Activated gamma-delta T cell (primary cell): ENCODE data around the gene PSMB11.
"Not testable (repeated sequence)": the region's sequence is repeated elsewhere in the genome, so short reads cannot be mapped to it uniquely, and the experiment has no call there.

Experiments used
- DNase-seq: peaks from one replicate; lab custom pipeline; 2025; lab: John Stamatoyannopoulos, UW
- total RNA-seq, 2 donors: gene quantifications; one replicate each; lab custom pipeline; 2026; lab: John Stamatoyannopoulos, UW

PSMB11 gene
- total RNA-seq: 0 to 0.04 reads per million in 2 donors

- DNase-seq: no peak
Measured at GRCh38 chr14:23042162-23042965, at the start of gene PSMB11. Gene PSMB11 (plus strand): TSS chr14:23042212. CDS start chr14:23042226, 14 bp downstream.

- DNase-seq: no peak
Measured at GRCh38 chr14:22993517-22993916, 48.5 kb upstream of the PSMB11 start.

DNA sequence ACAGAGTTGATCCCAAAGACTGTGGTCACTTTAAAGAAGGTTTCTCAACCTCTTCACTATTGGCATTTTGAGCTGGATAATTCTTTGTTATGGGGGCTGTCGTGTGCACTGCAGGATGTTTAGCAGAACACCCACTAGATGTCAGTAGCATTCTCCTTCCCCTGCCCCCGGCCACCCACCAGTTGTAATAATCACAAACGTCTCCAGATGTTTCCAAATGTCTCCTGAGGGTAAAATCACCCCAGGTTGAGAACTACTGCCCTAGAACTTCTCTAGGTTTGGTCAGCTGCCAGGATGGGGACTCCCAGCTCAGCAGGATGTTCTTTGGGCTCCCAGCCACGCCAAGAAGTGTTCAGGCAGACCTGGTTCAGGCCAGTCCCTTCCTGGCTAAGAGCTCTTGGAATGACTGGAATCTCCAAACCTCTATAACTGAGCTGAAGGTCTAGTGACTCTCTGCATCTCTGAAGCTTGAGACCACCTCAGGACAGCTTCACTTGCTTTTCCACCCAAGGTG, 47.2 kb upstream of the PSMB11 start:
- DNase-seq: no peak

DNA sequence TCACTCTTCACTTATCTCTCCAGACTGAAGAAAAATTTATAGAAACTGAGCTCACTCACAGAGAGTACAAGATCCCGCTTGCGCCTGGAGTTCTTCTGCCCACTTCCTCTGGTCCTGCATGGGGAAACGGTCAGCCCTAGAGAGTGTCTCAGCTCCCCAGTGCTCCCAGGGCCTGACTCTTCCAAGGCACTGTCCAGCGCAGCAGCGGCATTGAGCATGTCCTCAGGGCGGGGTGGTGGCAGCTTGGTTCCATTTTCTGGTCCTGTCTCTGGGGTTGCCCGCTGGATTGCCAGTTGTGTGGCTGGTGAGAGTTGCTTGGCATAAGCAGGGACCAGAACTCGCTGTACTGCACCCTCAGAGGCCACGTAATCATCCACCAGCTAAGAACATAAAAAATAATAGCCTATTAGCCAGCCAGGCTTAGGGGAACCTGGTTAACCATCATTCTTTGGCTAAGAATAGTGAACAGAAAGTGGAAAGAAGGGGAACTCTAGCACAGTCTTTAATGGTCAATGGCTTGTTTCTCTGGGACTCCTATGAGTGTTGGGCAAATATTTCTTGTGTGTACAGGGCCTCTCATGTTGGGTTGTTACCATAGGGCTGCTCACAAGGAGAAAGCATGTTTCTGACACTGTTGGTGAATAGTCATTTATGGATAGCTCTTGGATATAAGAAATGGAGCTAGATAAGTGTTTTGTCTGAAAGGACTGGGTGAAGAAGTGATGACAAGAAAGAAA, 46.0 kb upstream of the PSMB11 start:
- DNase-seq: no peak

DNA sequence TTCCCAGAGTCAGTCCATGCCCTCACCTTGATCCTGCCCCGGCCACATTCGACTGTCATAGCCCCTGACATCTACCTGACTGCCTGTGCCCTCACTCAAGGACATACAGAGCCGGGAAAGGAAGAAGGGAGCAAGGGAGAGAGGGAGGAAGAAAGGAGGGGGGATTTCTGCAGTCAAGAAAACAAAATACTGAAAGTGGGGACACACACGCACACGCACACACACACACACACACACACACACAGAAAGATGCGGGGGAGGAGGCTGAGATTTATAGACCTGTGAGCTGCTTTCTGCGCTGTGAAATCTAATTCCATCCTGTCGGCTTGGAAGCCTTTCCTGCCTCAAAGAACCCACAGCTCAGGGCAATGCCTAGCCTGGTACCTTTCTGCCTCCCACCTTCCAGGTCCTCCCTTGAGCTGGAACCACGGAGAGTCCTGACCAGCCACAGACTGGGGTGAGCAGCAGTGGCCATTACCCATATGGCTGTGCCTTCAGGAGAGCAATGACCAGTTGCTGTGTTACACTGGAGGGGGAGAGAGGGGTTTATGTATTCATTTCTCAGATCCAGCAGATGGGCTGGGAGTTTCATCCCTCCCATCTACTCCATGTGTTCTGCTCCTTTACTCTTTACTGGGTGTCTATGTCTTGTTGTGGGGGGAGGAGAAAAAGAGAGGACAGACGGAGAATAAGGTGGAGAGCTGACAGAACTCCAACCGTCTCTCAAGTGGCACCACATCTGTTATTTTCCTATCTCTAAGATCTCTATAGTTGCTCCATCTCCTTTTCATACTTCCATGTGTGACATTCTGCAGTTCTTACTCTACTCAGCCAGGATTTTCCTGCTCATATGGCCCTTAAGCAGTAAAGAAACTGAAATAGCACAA, 45.0 kb upstream of the PSMB11 start:
- DNase-seq: no peak

- DNase-seq: no peak
Measured at GRCh38 chr14:22997676-22998323, 44.2 kb upstream of the PSMB11 start.

GRCh38 chr14:22998329-22999012, 43.5 kb upstream of the PSMB11 start:
- no peak for DNase-seq

- DNase-seq: no peak
Measured at GRCh38 chr14:23000860-23001259, 41.2 kb upstream of the PSMB11 start.

DNA sequence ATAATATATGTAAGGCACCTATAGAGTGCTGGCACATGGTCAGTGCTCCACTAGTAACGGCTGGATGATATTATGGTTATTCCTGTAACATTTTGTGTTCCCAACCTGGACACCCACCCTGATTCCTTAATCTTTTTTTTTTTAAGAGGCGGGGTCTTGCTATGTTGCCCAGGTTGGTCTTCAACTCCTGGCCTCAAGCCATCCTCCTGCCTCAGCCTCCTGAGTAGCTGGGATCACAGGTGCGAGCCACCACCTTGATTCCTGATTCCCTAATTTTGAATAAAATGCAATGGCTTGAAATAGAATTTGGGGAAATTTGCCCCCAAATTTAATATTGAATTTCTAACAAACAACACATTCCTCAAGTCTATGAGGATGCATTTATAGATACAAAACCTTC, 39.4 kb upstream of the PSMB11 start:
- DNase-seq: no peak

DNA sequence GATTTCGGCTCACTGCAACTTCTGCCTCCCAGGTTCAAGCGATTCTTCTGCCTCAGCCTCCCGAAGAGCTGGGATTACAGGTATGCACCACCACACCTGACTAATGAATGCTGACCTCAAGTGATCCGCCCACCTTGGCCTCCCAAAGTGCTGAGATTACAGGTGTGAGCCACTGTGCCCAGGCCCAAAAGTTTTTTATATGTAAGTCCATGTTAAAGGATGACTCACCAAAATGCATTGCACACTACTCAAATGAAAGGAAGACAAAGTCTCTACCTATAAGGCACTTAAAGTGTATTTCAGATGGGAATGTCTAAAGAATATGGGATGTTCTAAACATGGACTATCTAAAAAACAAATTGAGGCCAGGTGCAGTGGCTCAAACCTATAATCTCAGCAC, 37.7 kb upstream of the PSMB11 start:
- DNase-seq: not testable (repeated sequence)

GRCh38 chr14:23005451-23006187, 36.4 kb upstream of the PSMB11 start:
- no peak for DNase-seq

GRCh38 chr14:23006188-23006534, 35.9 kb upstream of the PSMB11 start:
- DNase-seq: no peak

DNA sequence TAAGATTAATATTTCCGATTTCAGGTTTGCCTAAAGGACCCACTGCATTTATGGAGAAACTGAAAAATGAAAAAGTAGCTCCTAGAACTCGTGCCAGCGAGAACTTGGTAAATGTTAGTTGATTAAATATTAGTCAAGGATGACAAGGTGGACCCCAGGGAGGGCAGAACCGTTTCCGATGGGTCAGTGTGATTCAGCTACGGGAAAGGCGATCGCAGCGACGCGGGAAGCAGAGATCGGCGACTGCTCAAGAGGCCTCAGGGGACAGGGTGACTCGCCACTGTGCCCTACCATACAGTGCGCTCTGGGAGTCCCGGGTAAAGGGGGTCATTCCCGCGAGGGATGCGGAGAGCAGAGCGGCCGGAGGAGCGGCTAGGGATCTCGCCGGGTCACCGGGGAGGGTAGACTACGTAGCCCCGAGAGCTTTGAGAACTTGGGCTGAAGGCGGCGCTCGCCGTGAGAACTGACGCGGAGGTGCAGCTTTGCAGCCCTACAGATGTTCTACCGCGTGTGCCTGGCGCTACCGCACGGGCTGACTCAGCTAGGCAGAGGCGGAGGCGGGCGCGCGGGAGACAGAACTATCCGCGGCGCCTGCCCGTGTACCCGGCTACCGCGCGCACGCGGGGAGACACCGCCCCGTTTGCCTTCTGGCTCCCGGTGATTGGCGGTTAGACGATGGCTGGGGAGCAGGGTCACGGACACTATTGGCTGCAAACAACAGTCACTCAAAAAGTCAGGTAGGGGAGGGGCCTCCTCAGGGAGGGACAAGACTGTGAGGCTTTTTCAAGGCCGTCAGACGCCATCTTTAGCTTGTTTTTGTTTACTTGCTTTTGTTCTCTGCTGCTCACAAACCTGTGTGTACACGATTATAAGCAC, 35.2 kb upstream of the PSMB11 start:
- peak; percentile 93 for DNase-seq

- no peak for DNase-seq
Measured at GRCh38 chr14:23008831-23009230, 33.2 kb upstream of the PSMB11 start.

DNA sequence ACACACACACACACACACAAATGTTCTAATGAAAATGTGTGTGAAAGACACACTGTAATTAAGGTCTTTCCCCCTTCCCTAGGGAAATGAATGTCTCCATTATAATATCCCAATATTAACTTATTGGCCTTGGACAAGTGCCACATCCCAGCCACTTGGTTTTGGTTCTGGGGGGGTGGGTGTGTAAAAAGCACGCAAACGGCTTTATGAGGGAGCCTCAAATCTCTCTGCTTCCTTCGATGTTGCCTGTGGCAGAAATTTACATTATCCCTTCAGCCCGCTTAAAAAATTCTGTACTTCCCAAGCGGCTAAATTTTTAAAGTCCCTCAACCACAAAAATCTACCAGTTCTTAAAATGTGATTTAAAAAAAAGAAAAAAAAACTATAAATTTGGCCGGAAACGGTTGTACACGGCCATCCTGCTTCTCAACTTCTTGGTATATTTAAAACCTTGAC, 32.5 kb upstream of the PSMB11 start:
- DNase-seq: no peak

DNA sequence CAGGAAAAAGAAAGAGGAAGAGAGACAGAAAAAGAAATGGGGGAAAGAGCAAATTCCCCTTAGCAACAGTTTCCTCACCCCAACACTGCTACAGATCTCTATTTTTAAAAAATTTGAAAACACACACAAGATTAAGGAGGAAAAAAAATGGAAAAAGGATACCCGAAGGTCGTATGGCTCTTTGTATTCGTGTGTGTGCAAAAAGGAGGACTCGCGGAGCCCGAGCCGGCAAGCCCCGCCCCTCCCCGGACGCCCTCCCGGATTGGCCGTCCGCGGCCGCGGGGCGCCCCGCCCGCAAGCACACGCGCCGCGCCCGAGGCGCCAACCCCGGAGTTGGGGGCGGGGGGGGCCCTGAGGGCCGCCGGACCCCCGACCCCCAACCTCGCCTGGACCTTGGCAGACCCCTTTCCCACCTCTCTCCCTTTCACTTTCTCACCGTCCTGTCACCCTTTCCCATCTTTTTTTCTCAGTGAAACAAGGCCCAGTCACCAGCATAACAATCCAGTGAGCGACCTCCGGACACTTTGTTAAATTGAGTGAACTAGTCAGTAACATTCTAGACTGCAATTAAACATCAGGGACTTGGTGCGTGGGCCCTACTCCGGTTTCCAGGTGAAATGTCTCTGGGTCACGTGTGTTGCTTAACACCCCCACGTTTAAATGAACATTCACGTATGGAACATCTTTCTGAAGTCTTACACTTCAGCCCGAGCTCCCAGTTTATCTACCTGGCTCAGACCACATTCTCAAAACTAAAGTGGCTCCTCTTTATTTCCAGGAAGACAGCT, 31.9 kb upstream of the PSMB11 start, which contains the start of gene C14orf93:
Gene C14orf93, minus strand, starts transcription at position 205 of the 788 bp plus-strand sequence. CDS start 11,120 bp downstream, outside the sequence.
- peak; percentile 55 for DNase-seq

- no peak for DNase-seq
Measured at GRCh38 chr14:23013054-23013748, 28.8 kb upstream of the PSMB11 start.

GRCh38 chr14:23013749-23014054, 28.3 kb upstream of the PSMB11 start:
- DNase-seq: not testable (repeated sequence)
